ENCODE results near the gene CLCN7.

CLCN7 gene

GRCh38 chr16:1398351-1398750 lies 76.5 kb downstream of the CLCN7 start:
- DNase-seq = no peak

GRCh38 chr16:1397779-1398178 lies 77.0 kb downstream of the CLCN7 start:
- DNase-seq = no peak

- DNase-seq = no peak
Observed at GRCh38 chr16:1395444-1396031, 79.3 kb downstream of the CLCN7 start.
